Astrocyte (in vitro differentiated cells and primary cell): Measurements from ENCODE around the gene CAMK1D. TPM values are rescaled to one million over a fixed set of nuclear protein-coding genes. Genes with fewer than 3 reads are reported as not detected.

Source experiments
- DNase-seq: peaks from one replicate; pipeline ENCODE4 v3.0.0-alpha.2; 2010; ENCODE audit warnings: low read depth
- FAIRE-seq: peaks from 2 replicates; lab custom pipeline; 2011; peaks lifted over from hg19 to GRCh38; lab: Jason Lieb, UNC
- H2AFZ ChIP-seq: 2 replicates; pipeline ENCODE4 v1.6.0; 2012; ENCODE audit warnings: low read depth, low read length, inconsistent platforms
- H3K27ac ChIP-seq: 2 replicates; pipeline ENCODE4 v1.5.1; 2011; ENCODE audit warnings: low read depth, low read length, inconsistent platforms
- H3K27me3 ChIP-seq: 2 replicates; pipeline ENCODE4 v1.6.0; 2011; ENCODE audit warnings: low read length, inconsistent platforms; ENCODE audit not compliant: insufficient read depth
- H3K36me3 ChIP-seq: 2 replicates; pipeline ENCODE4 v1.5.1; 2011; ENCODE audit warnings: low read length, inconsistent platforms; ENCODE audit not compliant: insufficient read depth
- H3K4me1 ChIP-seq: 2 replicates; pipeline ENCODE4 v1.5.1; 2011; ENCODE audit warnings: low read length, inconsistent platforms; ENCODE audit not compliant: insufficient read depth
- H3K4me2 ChIP-seq: 2 replicates; pipeline ENCODE4 v1.6.0; 2012; ENCODE audit warnings: low read length, inconsistent platforms
- H3K4me3 ChIP-seq: 2 replicates; pipeline ENCODE4 v1.5.1; 2011; ENCODE audit warnings: low read depth, mild to moderate bottlenecking, low read length, inconsistent platforms; ENCODE audit not compliant: insufficient read depth
- H3K79me2 ChIP-seq: 2 replicates; pipeline ENCODE4 v1.6.0; 2012; ENCODE audit warnings: mild to moderate bottlenecking, low read length, inconsistent platforms; ENCODE audit not compliant: insufficient read depth
- H3K9ac ChIP-seq: 2 replicates; pipeline ENCODE4 v1.6.0; 2012; ENCODE audit warnings: mild to moderate bottlenecking, low read length, inconsistent platforms
- H3K9me3 ChIP-seq: 2 replicates; pipeline ENCODE4 v1.5.1; 2012; ENCODE audit warnings: low read depth, mild to moderate bottlenecking, low read length, inconsistent platforms; ENCODE audit not compliant: insufficient read depth
- H4K20me1 ChIP-seq: 2 replicates; pipeline ENCODE4 v1.6.0; 2012; ENCODE audit warnings: low read length, inconsistent platforms; ENCODE audit not compliant: insufficient read depth
- H3K27ac Mint-ChIP-seq: one replicate; pipeline ENCODE4 v1.8.0; 2021; ENCODE audit warnings: mild to moderate bottlenecking, mixed read lengths; ENCODE audit not compliant: unreplicated experiment
- H3K27me3 Mint-ChIP-seq: one replicate; pipeline ENCODE4 v1.8.0; 2021; ENCODE audit warnings: low read depth, mixed read lengths; ENCODE audit not compliant: unreplicated experiment
- H3K36me3 Mint-ChIP-seq: one replicate; pipeline ENCODE4 v1.8.0; 2021; ENCODE audit warnings: low read depth, mixed read lengths; ENCODE audit not compliant: unreplicated experiment
- H3K4me1 Mint-ChIP-seq: one replicate; pipeline ENCODE4 v1.8.0; 2021; ENCODE audit warnings: low read depth, mixed read lengths; ENCODE audit not compliant: unreplicated experiment
- H3K4me3 Mint-ChIP-seq: one replicate; pipeline ENCODE4 v1.8.0; 2021; ENCODE audit warnings: mild to moderate bottlenecking, moderate library complexity, mixed read lengths; ENCODE audit not compliant: unreplicated experiment
- H3K9me3 Mint-ChIP-seq: one replicate; pipeline ENCODE4 v1.8.0; 2021; ENCODE audit warnings: mild to moderate bottlenecking, mixed read lengths; ENCODE audit not compliant: unreplicated experiment
- EZH2 ChIP-seq: IDR thresholded peaks from 2 replicates; pipeline ENCODE4 v1.6.1; 2012; ENCODE audit warnings: mild to moderate bottlenecking, low read length, inconsistent platforms; ENCODE audit not compliant: insufficient read depth
- total RNA-seq: library from RNA; stranded (reverse); gene quantifications from 2 replicates; pipeline ENCODE4 v1.2.1, GENCODE V29; 2021
- TF ChIP-seq, protein P1 (sequence below): IDR thresholded peaks from 2 replicates; pipeline ENCODE4 v1.5.1; 2011; ENCODE audit warnings: low read depth, mild to moderate bottlenecking, inconsistent platforms, low read length, moderate library complexity; ENCODE audit not compliant: insufficient read depth

CAMK1D gene
- total RNA-seq, 1 donor from 2014 or later = 23.6 TPM

DNA sequence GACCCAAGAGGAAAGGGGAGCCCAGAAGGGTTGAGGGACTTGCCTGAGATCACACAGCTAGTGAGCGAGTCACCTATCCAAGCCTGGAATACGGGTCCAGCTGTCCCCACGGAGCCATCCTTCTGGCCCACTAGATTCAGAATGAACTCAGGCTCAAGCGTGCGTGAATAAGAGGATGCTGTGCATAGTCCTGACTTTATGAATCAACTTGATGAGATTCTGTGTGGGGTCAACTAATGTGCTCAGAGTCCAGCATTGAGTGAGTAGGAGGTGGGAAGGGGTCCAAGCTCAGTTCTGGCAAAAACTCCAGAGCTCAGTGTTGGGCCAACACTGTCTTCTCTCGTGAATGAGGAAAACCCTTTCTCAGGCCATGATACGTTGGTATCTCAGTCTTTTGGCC, 41.4 kb downstream of the CAMK1D start:
- no peaks in the 10 kb centered on the region for H3K9me3 Mint-ChIP-seq
- peaks cover 8% of the 10 kb centered on the region for H3K4me1 Mint-ChIP-seq

GRCh38 chr10:12391206-12391605, 41.9 kb downstream of the CAMK1D start:
- H3K27me3 Mint-ChIP-seq = no peaks in the 10 kb centered on the region
- no peaks in the 10 kb centered on the region for H3K36me3 ChIP-seq
- peak overlapping the region; percentile 49 for H3K9ac ChIP-seq
- no peak overlapping the region for H3K4me3 ChIP-seq
- peaks cover 10% of the 10 kb centered on the region for H3K36me3 Mint-ChIP-seq
- H3K27ac ChIP-seq = peak overlapping the region; percentile 83
- FAIRE-seq = no peak
- H2AFZ ChIP-seq = no peak overlapping the region
- H4K20me1 ChIP-seq = peaks cover 12% of the 10 kb centered on the region
- peaks cover 8% of the 10 kb centered on the region for H3K4me1 Mint-ChIP-seq
- peaks cover 23% of the 10 kb centered on the region for H3K4me1 ChIP-seq
- no peaks in the 10 kb centered on the region for H3K9me3 Mint-ChIP-seq
- TF ChIP-seq EZH2 = no peak
- TF ChIP-seq, protein P1, sequence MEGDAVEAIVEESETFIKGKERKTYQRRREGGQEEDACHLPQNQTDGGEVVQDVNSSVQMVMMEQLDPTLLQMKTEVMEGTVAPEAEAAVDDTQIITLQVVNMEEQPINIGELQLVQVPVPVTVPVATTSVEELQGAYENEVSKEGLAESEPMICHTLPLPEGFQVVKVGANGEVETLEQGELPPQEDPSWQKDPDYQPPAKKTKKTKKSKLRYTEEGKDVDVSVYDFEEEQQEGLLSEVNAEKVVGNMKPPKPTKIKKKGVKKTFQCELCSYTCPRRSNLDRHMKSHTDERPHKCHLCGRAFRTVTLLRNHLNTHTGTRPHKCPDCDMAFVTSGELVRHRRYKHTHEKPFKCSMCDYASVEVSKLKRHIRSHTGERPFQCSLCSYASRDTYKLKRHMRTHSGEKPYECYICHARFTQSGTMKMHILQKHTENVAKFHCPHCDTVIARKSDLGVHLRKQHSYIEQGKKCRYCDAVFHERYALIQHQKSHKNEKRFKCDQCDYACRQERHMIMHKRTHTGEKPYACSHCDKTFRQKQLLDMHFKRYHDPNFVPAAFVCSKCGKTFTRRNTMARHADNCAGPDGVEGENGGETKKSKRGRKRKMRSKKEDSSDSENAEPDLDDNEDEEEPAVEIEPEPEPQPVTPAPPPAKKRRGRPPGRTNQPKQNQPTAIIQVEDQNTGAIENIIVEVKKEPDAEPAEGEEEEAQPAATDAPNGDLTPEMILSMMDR = no peak
- no peaks in the 10 kb centered on the region for H3K27me3 ChIP-seq
- no peak overlapping the region for H3K4me3 Mint-ChIP-seq
- H3K79me2 ChIP-seq = peaks cover 47% of the 10 kb centered on the region
- H3K27ac Mint-ChIP-seq = no peak overlapping the region
- no peaks in the 10 kb centered on the region for H3K9me3 ChIP-seq
- peak; percentile 92 for DNase-seq
- H3K4me2 ChIP-seq = peak overlapping the region; percentile 60

More for the DNA sequence above, 41.4 kb downstream of the CAMK1D start:
- H3K9ac ChIP-seq = peak overlapping the region; percentile 49
- Mint-ChIP-seq H3K36me3 (peaks cover 10% of the 10 kb centered on the region), H3K4me3 (no peak overlapping the region), H3K27me3 (no peaks in the 10 kb centered on the region), H3K27ac (no peak overlapping the region)
- peaks cover 49% of the 10 kb centered on the region for H3K79me2 ChIP-seq
- TF ChIP-seq, protein P1 = no peak
- TF ChIP-seq EZH2 = no peak
- H3K36me3 ChIP-seq = no peaks in the 10 kb centered on the region
- H3K27me3 ChIP-seq = no peaks in the 10 kb centered on the region
- DNase-seq (peak; percentile 90), FAIRE-seq (no peak)
- no peak overlapping the region for H3K4me3 ChIP-seq
- H4K20me1 ChIP-seq = peaks cover 12% of the 10 kb centered on the region
- H3K4me2 ChIP-seq = peak overlapping the region; percentile 60
- H3K27ac ChIP-seq = peak overlapping the region; percentile 83
- H3K4me1 ChIP-seq = peaks cover 23% of the 10 kb centered on the region
- H2AFZ ChIP-seq = no peak overlapping the region
- no peaks in the 10 kb centered on the region for H3K9me3 ChIP-seq

- H3K27ac Mint-ChIP-seq = no peak overlapping the region
- no peak for FAIRE-seq
Measured at GRCh38 chr10:12393831-12394230, 44.5 kb downstream of the CAMK1D start.

More at GRCh38 chr10:12393831-12394230, 44.5 kb downstream of the CAMK1D start:
- peaks cover 29% of the 10 kb centered on the region for H3K4me1 ChIP-seq
- H3K79me2 ChIP-seq = peaks cover 44% of the 10 kb centered on the region
- H3K27me3 ChIP-seq = no peaks in the 10 kb centered on the region
- Mint-ChIP-seq H3K4me1 (peaks cover 8% of the 10 kb centered on the region), H3K36me3 (peaks cover 10% of the 10 kb centered on the region), H3K27me3 (no peaks in the 10 kb centered on the region), H3K9me3 (no peaks in the 10 kb centered on the region), H3K4me3 (peak overlapping the region; percentile 15)
- no peak overlapping the region for H2AFZ ChIP-seq
- DNase-seq = no peak
- H4K20me1 ChIP-seq = peaks cover 4% of the 10 kb centered on the region
- peak overlapping the region; percentile 39 for H3K27ac ChIP-seq
- H3K9me3 ChIP-seq = no peaks in the 10 kb centered on the region
- H3K4me3 ChIP-seq = no peak overlapping the region
- H3K4me2 ChIP-seq = no peak overlapping the region
- no peak for TF ChIP-seq EZH2
- TF ChIP-seq, protein P1 = no peak
- no peak overlapping the region for H3K9ac ChIP-seq
- H3K36me3 ChIP-seq = no peaks in the 10 kb centered on the region
